NB4 (cell line): ENCODE measurements around the gene PRR33.
A peak's percentile ranks its signal among the peaks of the same experiment; 100 is the strongest.

Experiments used
- DNase-seq: peaks from one replicate; pipeline ENCODE4 v3.0.0; 2010; ENCODE audit warnings: low read depth
- H3K4me3 ChIP-seq: one replicate; pipeline ENCODE4 v1.5.1; 2011; ENCODE audit warnings: mild to moderate bottlenecking, low read depth, low read length, moderate library complexity
- MYC ChIP-seq: IDR thresholded peaks from 2 replicates; pipeline ENCODE4 v1.6.1; 2011; ENCODE audit warnings: low read depth, low read length
- POLR2A ChIP-seq: IDR thresholded peaks from 2 replicates; pipeline ENCODE4 v1.6.1; 2011; ENCODE audit warnings: mild to moderate bottlenecking; ENCODE audit not compliant: insufficient read length; ENCODE audit errors: extremely low read depth
- TF ChIP-seq, protein P1 (sequence below): IDR thresholded peaks from one replicate; pipeline ENCODE4 v1.5.1; 2012; ENCODE audit warnings: low read depth, low read length
- TF ChIP-seq, protein P2 (sequence below): IDR thresholded peaks from 2 replicates; pipeline ENCODE4 v1.6.1; 2011; ENCODE audit warnings: low read depth, low read length

The PRR33 gene

DNA sequence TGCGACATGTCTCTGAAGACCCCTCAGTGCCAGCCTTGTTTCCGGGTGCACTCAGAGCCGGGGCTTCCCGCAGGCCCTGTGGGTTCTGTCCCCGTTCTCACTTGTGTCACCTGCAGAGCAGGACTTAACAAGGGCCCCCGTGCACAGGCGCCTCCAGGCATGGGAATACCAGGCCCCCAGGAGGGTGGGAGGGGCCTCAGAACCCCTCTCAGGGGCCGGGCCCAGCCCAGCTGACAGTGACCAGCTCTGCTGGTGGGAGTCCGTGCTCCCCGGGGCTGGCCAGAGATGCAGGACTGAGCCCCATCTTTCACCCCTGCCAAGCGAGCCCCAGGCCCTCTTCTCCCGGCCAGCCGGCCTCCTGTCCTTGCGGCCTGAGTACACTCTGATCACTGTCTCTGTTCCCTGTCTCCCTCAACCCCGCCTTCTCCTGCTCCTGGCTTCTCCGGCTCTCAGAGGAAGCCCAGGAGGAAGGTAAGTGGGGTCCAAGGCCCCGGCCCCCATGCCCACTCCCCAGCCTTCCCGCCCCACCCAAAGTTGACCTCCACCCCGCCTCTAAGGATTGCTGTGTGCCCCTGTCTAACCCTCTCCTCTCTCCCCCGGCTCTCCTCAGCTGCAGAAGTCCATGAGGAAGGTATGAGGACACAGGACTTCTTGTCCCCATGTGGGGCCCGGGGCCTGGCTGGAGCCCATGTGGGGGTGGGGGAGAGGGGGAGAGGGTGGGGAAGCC, 33.1 kb upstream of the PRR33 start:
- DNase-seq = no peak
- no peak overlapping the region for H3K4me3 ChIP-seq
- TF ChIP-seq POLR2A = no peak
- TF ChIP-seq, protein P1, sequence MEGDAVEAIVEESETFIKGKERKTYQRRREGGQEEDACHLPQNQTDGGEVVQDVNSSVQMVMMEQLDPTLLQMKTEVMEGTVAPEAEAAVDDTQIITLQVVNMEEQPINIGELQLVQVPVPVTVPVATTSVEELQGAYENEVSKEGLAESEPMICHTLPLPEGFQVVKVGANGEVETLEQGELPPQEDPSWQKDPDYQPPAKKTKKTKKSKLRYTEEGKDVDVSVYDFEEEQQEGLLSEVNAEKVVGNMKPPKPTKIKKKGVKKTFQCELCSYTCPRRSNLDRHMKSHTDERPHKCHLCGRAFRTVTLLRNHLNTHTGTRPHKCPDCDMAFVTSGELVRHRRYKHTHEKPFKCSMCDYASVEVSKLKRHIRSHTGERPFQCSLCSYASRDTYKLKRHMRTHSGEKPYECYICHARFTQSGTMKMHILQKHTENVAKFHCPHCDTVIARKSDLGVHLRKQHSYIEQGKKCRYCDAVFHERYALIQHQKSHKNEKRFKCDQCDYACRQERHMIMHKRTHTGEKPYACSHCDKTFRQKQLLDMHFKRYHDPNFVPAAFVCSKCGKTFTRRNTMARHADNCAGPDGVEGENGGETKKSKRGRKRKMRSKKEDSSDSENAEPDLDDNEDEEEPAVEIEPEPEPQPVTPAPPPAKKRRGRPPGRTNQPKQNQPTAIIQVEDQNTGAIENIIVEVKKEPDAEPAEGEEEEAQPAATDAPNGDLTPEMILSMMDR = no peak
- TF ChIP-seq, protein P2, sequence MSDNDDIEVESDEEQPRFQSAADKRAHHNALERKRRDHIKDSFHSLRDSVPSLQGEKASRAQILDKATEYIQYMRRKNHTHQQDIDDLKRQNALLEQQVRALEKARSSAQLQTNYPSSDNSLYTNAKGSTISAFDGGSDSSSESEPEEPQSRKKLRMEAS = no peak
- TF ChIP-seq MYC = no peak

DNA sequence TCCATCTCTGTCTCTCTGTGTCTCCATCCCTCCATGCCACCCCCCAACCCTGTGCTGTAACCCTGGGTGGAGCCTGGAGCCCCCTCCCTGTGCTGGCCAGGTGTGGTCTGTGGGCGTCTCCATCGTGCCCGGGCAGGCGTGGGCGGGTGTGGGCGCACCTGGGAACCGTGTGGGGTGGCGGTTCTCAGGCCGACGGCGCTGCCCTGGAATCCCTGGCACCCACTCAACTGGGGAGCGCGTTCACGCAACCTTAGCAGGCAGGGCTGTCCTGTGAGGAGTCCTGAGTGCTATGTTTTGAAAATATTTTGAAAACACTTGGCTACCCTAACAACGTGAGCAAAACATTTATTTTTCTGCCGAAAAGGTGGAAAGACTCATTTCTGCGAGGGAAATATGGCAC, 32.5 kb upstream of the PRR33 start:
- TF ChIP-seq MYC = no peak
- TF ChIP-seq POLR2A = no peak
- TF ChIP-seq, protein P2 = no peak
- TF ChIP-seq, protein P1 = no peak
- no peak overlapping the region for H3K4me3 ChIP-seq
- DNase-seq = no peak

DNA sequence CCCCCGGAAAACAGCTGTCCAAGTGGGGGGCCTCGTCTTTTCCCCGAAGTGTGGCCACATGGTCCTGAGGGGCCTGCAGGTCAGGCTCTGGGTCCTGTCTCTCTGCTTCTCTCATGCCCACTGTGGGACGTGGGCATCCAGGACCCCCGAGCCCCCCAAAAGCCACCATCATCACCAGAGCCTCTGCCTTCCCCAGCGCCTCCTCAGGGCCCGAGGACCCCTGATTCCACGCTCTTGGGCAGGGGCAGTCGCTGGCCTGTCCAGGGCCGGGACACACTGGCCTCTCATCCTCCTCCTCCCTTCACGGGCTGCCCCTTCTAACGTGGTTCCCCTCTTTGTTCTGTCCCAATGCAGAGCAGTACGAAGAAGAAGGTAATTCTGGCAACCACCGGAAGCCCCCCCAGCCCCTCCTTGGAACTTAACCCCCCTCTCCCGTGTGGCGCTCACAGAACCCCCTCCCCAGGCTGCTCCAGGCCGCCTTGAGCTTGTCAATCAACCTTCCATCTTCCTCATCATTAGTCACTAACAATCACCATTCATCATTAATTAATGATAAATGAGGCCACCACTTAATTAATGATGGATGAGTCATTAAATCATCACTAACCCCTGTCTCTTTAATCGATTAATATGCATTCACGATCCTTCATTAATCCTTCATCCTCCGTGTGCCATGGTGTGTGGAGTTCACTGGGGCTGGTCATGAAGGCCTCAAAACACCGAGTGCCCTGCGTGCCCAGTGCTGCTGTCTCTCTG, 31.7 kb upstream of the PRR33 start:
- TF ChIP-seq, protein P1 = no peak
- no peak for TF ChIP-seq POLR2A
- TF ChIP-seq, protein P2 = no peak
- no peak for TF ChIP-seq MYC
- no peak overlapping the region for H3K4me3 ChIP-seq
- no peak for DNase-seq

DNA sequence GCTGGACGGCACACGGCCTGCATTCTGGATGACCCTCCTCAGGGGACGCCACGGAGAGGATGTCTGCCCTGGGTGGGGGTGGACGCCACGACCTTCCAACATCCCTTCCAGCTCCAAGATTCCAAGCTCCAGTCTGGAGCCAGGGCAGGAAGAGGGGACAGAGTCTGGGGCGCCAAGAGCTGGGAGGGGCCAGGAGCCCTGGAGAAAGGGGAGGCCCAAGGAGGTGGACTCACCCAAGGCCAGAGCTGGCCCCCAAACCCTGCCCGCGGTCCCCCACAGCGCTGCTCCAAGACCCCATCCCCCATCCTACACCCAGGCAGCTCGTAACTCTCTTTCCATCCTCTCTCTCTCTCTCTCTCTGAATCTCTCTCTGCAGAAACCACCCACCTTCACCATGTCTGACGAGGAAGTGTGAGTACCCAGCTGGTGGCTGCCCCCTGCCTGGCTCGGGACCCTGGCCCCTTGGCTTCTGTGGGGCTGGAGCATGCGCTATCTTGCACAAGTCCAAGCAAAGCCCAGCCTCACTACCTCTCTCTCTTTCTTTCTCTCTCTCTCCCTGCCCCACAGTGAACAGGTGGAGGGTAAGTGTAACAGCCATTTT, 30.9 kb upstream of the PRR33 start:
- TF ChIP-seq, protein P1 = no peak
- TF ChIP-seq POLR2A (no peak), MYC (no peak)
- TF ChIP-seq, protein P2 = 0 out of 2 replicates have a peak, but pooled peaks have one; percentile 12
- DNase-seq = peak; percentile 34
- H3K4me3 ChIP-seq = no peak overlapping the region

DNA sequence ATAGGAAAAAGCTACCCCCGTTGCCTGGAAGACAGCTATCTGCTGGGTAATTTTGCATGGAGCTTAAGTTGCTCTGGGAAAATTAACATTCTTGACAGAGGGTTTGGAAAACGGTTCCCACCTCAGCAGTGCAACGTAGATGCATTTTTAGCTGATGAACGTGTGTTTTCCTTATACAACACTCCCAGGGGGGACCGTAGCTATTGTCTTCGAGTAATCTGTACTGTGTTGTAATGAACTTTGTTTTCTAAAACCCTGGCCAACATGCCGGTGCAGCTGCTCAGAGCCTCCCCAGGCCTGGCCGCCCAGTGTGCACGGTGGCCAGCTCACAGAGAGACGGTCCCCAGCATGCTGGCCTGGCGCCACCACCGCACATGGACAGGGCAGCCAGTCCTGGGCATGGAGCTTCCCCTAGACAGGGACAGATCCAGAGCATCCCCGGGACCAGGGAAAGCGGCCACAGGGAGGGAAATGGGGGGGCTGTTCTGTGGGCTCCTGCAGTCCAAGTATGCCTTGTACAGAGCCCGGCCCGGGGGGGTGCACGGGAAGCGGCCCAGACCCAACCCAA, 30.0 kb upstream of the PRR33 start:
- no peak overlapping the region for H3K4me3 ChIP-seq
- TF ChIP-seq POLR2A = no peak
- TF ChIP-seq MYC = no peak
- TF ChIP-seq, protein P1 = no peak
- TF ChIP-seq, protein P2 = no peak
- DNase-seq = no peak
